GM18526 (cell line): ENCODE data around the gene CDH4.

Experiments
- POLR2A ChIP-seq: IDR thresholded peaks from 3 replicates; pipeline ENCODE4 v1.6.1; 2011; ENCODE audit not compliant: insufficient read length; ENCODE audit errors: extremely low read depth

The CDH4 gene

GRCh38 chr20:61865353-61865752 lies 613.3 kb downstream of the CDH4 start:
- TF ChIP-seq POLR2A, result no peak

GRCh38 chr20:61866165-61866564 lies 614.1 kb downstream of the CDH4 start:
- TF ChIP-seq POLR2A, result no peak

- no peak for TF ChIP-seq POLR2A
Measured at GRCh38 chr20:61868006-61868405, 615.9 kb downstream of the CDH4 start.

- TF ChIP-seq POLR2A, result no peak
Measured at GRCh38 chr20:61868466-61869090, 616.5 kb downstream of the CDH4 start.

GRCh38 chr20:61869750-61870507 lies 617.9 kb downstream of the CDH4 start:
- no peak for TF ChIP-seq POLR2A

GRCh38 chr20:61871160-61871559 lies 619.1 kb downstream of the CDH4 start:
- no peak for TF ChIP-seq POLR2A

GRCh38 chr20:61871913-61872312 lies 619.9 kb downstream of the CDH4 start:
- TF ChIP-seq POLR2A, result no peak

GRCh38 chr20:61872371-61872900 lies 620.4 kb downstream of the CDH4 start:
- TF ChIP-seq POLR2A, result no peak

- TF ChIP-seq POLR2A, result no peak
Measured at GRCh38 chr20:61873651-61874420, 621.8 kb downstream of the CDH4 start.

GRCh38 chr20:61874421-61875068 lies 622.5 kb downstream of the CDH4 start:
- TF ChIP-seq POLR2A, result no peak

GRCh38 chr20:61875221-61875885 lies 623.3 kb downstream of the CDH4 start:
- TF ChIP-seq POLR2A, result no peak

- TF ChIP-seq POLR2A, result no peak
Measured at GRCh38 chr20:61875996-61876395, 623.9 kb downstream of the CDH4 start.

- TF ChIP-seq POLR2A, result no peak
Measured at GRCh38 chr20:61876952-61877728, 625.1 kb downstream of the CDH4 start.
